Endothelial cell of umbilical vein (primary cell): ENCODE data around the gene SLC16A5.

Experiments used
- EZH2 ChIP-seq: IDR thresholded peaks from 2 replicates; pipeline ENCODE4 v1.6.1; 2012; ENCODE audit warnings: borderline replicate concordance, low read depth, mild to moderate bottlenecking, moderate library complexity, low read length, inconsistent platforms; ENCODE audit not compliant: severe bottlenecking
- FOS ChIP-seq: IDR thresholded peaks from 2 replicates; pipeline ENCODE4 v1.6.1; 2011; ENCODE audit warnings: mild to moderate bottlenecking, low read length, moderate library complexity, borderline replicate concordance; ENCODE audit not compliant: insufficient read depth
- POLR2A ChIP-seq: IDR thresholded peaks from 2 replicates; pipeline ENCODE4 v1.6.1; 2012; ENCODE audit warnings: low read depth, mild to moderate bottlenecking, control low read depth, low read length
- POLR2AphosphoS5 ChIP-seq: IDR thresholded peaks from 2 replicates; pipeline ENCODE4 v1.6.1; 2012; ENCODE audit warnings: low read depth, mild to moderate bottlenecking, control low read depth, low read length, moderate library complexity; ENCODE audit not compliant: insufficient read depth
- TF ChIP-seq, protein P1 (sequence below), 2 donors: IDR thresholded peaks; 1 replicate in 1 of 2; 2 replicates in 1 of 2; pipeline ENCODE4 v1.5.1; 2011; ENCODE audit warnings: low read length in 2 of 2, mild to moderate bottlenecking in 2 of 2, moderate library complexity in 2 of 2, control low read depth in 1 of 2, inconsistent platforms in 1 of 2, low read depth in 1 of 2; ENCODE audit not compliant: insufficient read depth in 1 of 2; ENCODE audit errors: extremely low read depth in 1 of 2

GRCh38 chr17:75041656-75042280 lies 46.0 kb upstream of the SLC16A5 start:
- TF ChIP-seq POLR2A (no peak), FOS (no peak), POLR2AphosphoS5 (no peak), EZH2 (no peak)
- TF ChIP-seq, protein P1, sequence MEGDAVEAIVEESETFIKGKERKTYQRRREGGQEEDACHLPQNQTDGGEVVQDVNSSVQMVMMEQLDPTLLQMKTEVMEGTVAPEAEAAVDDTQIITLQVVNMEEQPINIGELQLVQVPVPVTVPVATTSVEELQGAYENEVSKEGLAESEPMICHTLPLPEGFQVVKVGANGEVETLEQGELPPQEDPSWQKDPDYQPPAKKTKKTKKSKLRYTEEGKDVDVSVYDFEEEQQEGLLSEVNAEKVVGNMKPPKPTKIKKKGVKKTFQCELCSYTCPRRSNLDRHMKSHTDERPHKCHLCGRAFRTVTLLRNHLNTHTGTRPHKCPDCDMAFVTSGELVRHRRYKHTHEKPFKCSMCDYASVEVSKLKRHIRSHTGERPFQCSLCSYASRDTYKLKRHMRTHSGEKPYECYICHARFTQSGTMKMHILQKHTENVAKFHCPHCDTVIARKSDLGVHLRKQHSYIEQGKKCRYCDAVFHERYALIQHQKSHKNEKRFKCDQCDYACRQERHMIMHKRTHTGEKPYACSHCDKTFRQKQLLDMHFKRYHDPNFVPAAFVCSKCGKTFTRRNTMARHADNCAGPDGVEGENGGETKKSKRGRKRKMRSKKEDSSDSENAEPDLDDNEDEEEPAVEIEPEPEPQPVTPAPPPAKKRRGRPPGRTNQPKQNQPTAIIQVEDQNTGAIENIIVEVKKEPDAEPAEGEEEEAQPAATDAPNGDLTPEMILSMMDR (IDR thresholded peaks at IDR 0.05; ENCODE audit: extremely low read depth in 1 of 2, insufficient read depth in 1 of 2, low read depth in 1 of 2, low read length in 2 of 2) = no peak
